ENCODE data around the gene LRBA. TPM values are rescaled to one million over a fixed set of nuclear protein-coding genes. Genes with fewer than 3 reads are reported as not detected.

The LRBA gene
- polyA plus RNA-seq, 1 of the 3 experiments (the other 2 are of a cell fraction): 11.4 TPM

DNA sequence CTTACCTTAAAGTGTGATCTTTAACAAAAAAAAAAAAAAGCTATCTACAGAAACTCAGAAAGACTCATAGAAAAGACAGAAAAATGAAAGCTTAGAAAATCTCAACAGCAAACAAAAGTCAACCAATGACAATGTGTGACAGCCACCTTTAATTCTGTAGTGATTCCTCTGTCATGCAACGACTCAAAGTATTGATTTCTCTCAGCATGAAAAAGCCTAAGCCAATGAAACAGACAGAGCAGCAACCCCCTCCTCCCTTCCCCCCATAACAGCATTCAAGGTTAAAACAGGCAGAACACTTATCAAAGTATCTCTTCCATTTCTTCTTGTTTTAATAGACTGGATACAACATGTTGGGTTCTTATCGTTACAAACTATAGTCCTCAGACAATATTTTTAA lies 320.6 kb downstream of the LRBA start (continued):
- TF ChIP-seq TEAD4 (IDR thresholded peaks at IDR 0.05; ENCODE audit: borderline replicate concordance, insufficient read depth): no peak
- TF ChIP-seq, protein P1, sequence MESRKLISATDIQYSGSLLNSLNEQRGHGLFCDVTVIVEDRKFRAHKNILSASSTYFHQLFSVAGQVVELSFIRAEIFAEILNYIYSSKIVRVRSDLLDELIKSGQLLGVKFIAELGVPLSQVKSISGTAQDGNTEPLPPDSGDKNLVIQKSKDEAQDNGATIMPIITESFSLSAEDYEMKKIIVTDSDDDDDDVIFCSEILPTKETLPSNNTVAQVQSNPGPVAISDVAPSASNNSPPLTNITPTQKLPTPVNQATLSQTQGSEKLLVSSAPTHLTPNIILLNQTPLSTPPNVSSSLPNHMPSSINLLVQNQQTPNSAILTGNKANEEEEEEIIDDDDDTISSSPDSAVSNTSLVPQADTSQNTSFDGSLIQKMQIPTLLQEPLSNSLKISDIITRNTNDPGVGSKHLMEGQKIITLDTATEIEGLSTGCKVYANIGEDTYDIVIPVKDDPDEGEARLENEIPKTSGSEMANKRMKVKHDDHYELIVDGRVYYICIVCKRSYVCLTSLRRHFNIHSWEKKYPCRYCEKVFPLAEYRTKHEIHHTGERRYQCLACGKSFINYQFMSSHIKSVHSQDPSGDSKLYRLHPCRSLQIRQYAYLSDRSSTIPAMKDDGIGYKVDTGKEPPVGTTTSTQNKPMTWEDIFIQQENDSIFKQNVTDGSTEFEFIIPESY (IDR thresholded peaks at IDR 0.05; ENCODE audit: borderline replicate concordance, low read depth): no peak

DNA sequence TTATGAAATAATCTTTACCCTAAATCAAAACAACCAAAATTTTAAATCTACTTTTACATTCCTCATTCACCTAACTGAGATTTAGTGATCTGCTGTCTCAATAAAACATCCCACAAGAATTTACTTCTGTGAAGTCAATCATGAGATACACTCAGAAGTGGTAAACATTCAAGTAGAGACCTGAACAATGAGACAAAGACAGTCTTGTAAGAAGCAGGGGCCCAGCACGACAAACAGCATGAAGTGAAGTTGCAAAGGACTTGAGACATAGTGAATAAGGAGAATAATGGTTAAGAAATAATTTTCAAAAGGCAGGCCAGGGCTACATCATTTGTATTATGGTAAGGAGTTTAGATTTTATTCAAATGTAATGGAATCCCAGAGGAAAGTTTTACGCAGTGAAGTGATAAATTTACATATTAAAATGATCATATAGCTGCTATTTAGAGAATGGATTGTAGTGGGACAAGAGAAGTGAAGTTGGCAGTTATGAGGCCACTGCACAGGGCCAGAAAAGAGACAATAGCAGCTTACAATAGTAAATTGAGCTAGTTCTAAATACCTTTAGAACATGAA lies 331.2 kb downstream of the LRBA start:
- WGBS (ENCODE audit: low lambda C conversion rate): 97% methylated on average over 2 of the region's 2 CpGs
- ChIA-PET CTCF (no interaction called here), POLR2A (no interaction called here)
- no peak overlapping the region for H2AFZ ChIP-seq (ENCODE audit: low read depth)
- H3F3A ChIP-seq (replicated peaks; ENCODE audit: insufficient read depth): peaks cover 5% of the 10 kb centered on the region
- no peaks in the 10 kb centered on the region for H3K9me3 ChIP-seq
- H3K36me3 ChIP-seq (replicated peaks in 1 of 2; ENCODE audit: control insufficient read depth in 1 of 2, insufficient read depth in 2 of 2, low read length in 1 of 2): no peaks in the 10 kb centered on the region
- H3K4me2 ChIP-seq: no peak overlapping the region
- H3K9me2 ChIP-seq: 0 out of 2 replicates have a peak, but pooled peaks cover 6% of the 10 kb centered on the region
- H3K9ac ChIP-seq: no peak overlapping the region
- H3K4me3 ChIP-seq (ENCODE audit: low read depth in 2 of 2, low read length in 1 of 2): no peak overlapping the region
- H4K20me1 ChIP-seq (ENCODE audit: insufficient read depth): no peaks in the 10 kb centered on the region
- H3K27ac ChIP-seq (ENCODE audit: low read depth in 2 of 2, low read length in 1 of 2): no peak overlapping the region
- H3K79me2 ChIP-seq (ENCODE audit: insufficient read depth): no peaks in the 10 kb centered on the region
- H3K4me1 ChIP-seq (ENCODE audit: control insufficient read depth in 1 of 2, insufficient read depth in 2 of 2, low read depth in 1 of 2, low read length in 1 of 2): peaks cover 0 to 2% of the 10 kb centered on the region in 2 experiments; a peak in 2 of 4 replicates
- no peak for TF ChIP-seq RCOR1 (IDR thresholded peaks at IDR 0.05; ENCODE audit: low read length)
- no peak for TF ChIP-seq TCF12 (IDR thresholded peaks at IDR 0.05)
- no peaks in the 10 kb centered on the region for H3K27me3 ChIP-seq (ENCODE audit: insufficient read depth)
- DNase-seq: no peak

DNA sequence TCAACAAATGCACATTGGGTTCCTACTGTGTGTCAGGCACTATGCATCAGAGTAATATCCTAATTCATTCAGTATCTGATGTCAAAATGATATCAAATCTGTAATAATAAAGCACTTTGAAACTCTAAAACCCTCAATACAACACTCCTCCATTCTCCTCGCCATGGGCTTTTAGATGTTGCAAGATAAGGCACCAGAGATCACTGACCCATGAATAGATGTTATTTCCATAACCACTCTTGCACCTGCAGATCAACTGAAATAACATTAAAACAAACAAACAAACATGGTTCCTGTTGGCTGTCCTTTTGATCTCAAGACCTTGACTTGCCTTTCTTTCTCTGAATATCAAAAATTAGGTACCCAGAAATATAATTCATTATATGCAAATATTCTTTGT lies 333.0 kb downstream of the LRBA start:
- Histone ChIP-seq H3K4me3 (ENCODE audit: low read depth in 2 of 2, low read length in 1 of 2) (no peak overlapping the region), H3K9me3 (no peaks in the 10 kb centered on the region), H3K4me2 (no peak overlapping the region), H3F3A (replicated peaks; ENCODE audit: insufficient read depth) (peaks cover 9% of the 10 kb centered on the region), H3K9ac (no peak overlapping the region), H3K27ac (ENCODE audit: low read depth in 2 of 2, low read length in 1 of 2) (no peak overlapping the region), H3K4me1 (ENCODE audit: control insufficient read depth in 1 of 2, insufficient read depth in 2 of 2, low read depth in 1 of 2, low read length in 1 of 2) (peaks cover 0 to 2% of the 10 kb centered on the region in 2 experiments; a peak in 2 of 4 replicates), H4K20me1 (ENCODE audit: insufficient read depth) (no peaks in the 10 kb centered on the region), H3K27me3 (ENCODE audit: insufficient read depth) (no peaks in the 10 kb centered on the region), H3K79me2 (ENCODE audit: insufficient read depth) (no peaks in the 10 kb centered on the region), H3K9me2 (0 out of 2 replicates have a peak, but pooled peaks cover 6% of the 10 kb centered on the region), H3K36me3 (replicated peaks in 1 of 2; ENCODE audit: control insufficient read depth in 1 of 2, insufficient read depth in 2 of 2, low read length in 1 of 2) (no peaks in the 10 kb centered on the region), H2AFZ (ENCODE audit: low read depth) (no peak overlapping the region)
- WGBS (ENCODE audit: low lambda C conversion rate): 95% methylated on average over 1 of the region's 1 CpG
- POLR2A ChIA-PET: no interaction called here
- TF ChIP-seq, protein P2, sequence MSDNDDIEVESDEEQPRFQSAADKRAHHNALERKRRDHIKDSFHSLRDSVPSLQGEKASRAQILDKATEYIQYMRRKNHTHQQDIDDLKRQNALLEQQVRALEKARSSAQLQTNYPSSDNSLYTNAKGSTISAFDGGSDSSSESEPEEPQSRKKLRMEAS (IDR thresholded peaks at IDR 0.05; ENCODE audit: low read depth): no peak
- TF ChIP-seq FOXJ3 (CRISPR knock-in tag; IDR thresholded peaks at IDR 0.05) (no peak), TCF12 (IDR thresholded peaks at IDR 0.05) (no peak), JUND (IDR thresholded peaks at IDR 0.05) (no peak), SIN3A (IDR thresholded peaks at IDR 0.05; ENCODE audit: borderline replicate concordance, low read depth, low read length) (no peak)
- TF ChIP-seq, protein P3, sequence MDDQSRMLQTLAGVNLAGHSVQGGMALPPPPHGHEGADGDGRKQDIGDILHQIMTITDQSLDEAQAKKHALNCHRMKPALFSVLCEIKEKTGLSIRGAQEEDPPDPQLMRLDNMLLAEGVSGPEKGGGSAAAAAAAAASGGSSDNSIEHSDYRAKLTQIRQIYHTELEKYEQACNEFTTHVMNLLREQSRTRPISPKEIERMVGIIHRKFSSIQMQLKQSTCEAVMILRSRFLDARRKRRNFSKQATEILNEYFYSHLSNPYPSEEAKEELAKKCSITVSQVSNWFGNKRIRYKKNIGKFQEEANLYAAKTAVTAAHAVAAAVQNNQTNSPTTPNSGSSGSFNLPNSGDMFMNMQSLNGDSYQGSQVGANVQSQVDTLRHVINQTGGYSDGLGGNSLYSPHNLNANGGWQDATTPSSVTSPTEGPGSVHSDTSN (IDR thresholded peaks at IDR 0.05): no peak
- TF ChIP-seq, protein P1 (IDR thresholded peaks at IDR 0.05; ENCODE audit: borderline replicate concordance, low read depth): no peak
- DNase-seq: no peak
- CTCF ChIA-PET: no interaction called here

All from SK-N-SH (cell line).